Measurements from ENCODE around the gene SUPT3H.

SUPT3H gene

GRCh38 chr6:45421709-45422502, 44.2 kb upstream of the SUPT3H start:
- TF ChIP-seq CTCF (IDR thresholded peaks at IDR 0.05; ENCODE audit: control extremely low read depth, extremely low read depth, low read depth, missing control alignments), result peak; percentile 35
- POLR2A ChIA-PET, result no interaction called here
- DNase-seq (ENCODE audit: extremely low spot score), result peak; percentile 26
- CTCF ChIA-PET, result interaction anchor here (1.4 to 4.6 kb wide), 2 partner anchors 315 to 765 kb away, joined by 3 to 26 read pairs; no protein-coding TSS in a partner anchor

DNA sequence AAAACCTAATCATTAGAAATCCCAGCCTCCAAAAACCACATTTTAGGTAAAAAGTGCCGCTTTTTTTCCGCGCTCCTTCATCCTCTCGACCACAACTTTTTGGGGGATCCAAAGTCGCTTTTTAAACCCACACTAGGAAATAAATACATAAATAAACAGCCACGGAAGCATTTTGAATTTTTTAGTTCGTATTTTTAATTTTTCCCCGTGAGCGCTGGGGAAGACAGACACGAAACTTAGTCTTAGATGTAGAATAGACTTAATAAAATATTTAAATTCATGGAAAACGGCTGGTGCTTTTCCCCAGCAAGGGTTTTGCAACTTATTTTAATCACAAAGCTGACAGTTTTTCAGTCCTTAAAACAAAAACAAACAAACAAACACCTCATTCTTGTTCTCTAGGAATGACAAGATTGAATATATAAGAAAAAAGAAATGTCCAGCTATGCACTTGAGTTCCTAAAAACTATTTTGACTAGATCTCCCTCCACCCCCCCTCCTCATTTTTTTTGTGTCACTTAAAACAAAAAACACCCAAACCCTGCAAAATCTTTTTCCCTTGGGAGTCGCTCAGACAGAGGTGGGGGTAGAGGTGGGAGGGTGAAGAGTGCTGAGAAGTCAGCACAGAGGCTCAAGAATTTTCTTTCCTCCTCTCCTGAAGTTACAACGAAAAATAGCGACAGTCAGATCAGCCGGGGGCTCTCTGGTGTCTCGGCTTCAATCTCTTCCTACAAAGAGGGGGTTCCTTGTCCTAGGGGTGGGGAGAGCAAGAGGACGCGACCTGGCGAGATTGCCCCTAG, 43.4 kb upstream of the SUPT3H start:
- peak; percentile 21 for DNase-seq (ENCODE audit: extremely low spot score)
- TF ChIP-seq CTCF (IDR thresholded peaks at IDR 0.05; ENCODE audit: control extremely low read depth, extremely low read depth, low read depth, missing control alignments), result no peak
- ChIA-PET POLR2A (no interaction called here), CTCF (interaction anchor here (1.4 to 4.6 kb wide), 4 partner anchors 315 to 791 kb away, joined by 3 to 26 read pairs (median 4); no protein-coding TSS in a partner anchor)

- ChIA-PET CTCF (interaction anchor here (0.8 to 4.6 kb wide), 6 partner anchors 25 to 790 kb away, joined by 3 to 26 read pairs (median 3); no protein-coding TSS in a partner anchor), POLR2A (no interaction called here)
- DNase-seq (ENCODE audit: extremely low spot score), result peak; percentile 10
- no peak for TF ChIP-seq CTCF (IDR thresholded peaks at IDR 0.05; ENCODE audit: control extremely low read depth, extremely low read depth, low read depth, missing control alignments)
Measured at GRCh38 chr6:45420083-45420908, 42.6 kb upstream of the SUPT3H start.

GRCh38 chr6:45419571-45420082, 41.9 kb upstream of the SUPT3H start:
- CTCF ChIA-PET, result interaction anchor here (0.8 to 4.6 kb wide), 6 partner anchors 24 to 789 kb away, joined by 3 to 26 read pairs (median 3); no protein-coding TSS in a partner anchor
- POLR2A ChIA-PET, result no interaction called here
- peak; percentile 41 for TF ChIP-seq CTCF (IDR thresholded peaks at IDR 0.05; ENCODE audit: control extremely low read depth, extremely low read depth, low read depth, missing control alignments)
- DNase-seq (ENCODE audit: extremely low spot score), result peak; percentile 39

- CTCF ChIA-PET, result interaction anchor here (0.8 to 4.6 kb wide), 7 partner anchors 21 to 942 kb away, joined by 3 to 26 read pairs (median 3); no protein-coding TSS in a partner anchor
Measured at GRCh38 chr6:45417436-45417835, 39.7 kb upstream of the SUPT3H start.

More at GRCh38 chr6:45417436-45417835, 39.7 kb upstream of the SUPT3H start:
- no peak for DNase-seq (ENCODE audit: extremely low spot score)
- POLR2A ChIA-PET, result no interaction called here
- no peak for TF ChIP-seq CTCF (IDR thresholded peaks at IDR 0.05; ENCODE audit: control extremely low read depth, extremely low read depth, low read depth, missing control alignments)
